HG03066 (cell line): Measurements from ENCODE around the gene TADA2B.

Experiments
- ATAC-seq: cut with Tn5 transposase; IDR thresholded peaks from one replicate; pipeline ENCODE4 v1.9.1; 2021; ENCODE audit warnings: low read depth; ENCODE audit not compliant: unreplicated experiment

The TADA2B gene, protein sequence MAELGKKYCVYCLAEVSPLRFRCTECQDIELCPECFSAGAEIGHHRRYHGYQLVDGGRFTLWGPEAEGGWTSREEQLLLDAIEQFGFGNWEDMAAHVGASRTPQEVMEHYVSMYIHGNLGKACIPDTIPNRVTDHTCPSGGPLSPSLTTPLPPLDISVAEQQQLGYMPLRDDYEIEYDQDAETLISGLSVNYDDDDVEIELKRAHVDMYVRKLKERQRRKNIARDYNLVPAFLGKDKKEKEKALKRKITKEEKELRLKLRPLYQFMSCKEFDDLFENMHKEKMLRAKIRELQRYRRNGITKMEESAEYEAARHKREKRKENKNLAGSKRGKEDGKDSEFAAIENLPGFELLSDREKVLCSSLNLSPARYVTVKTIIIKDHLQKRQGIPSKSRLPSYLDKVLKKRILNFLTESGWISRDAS

DNA sequence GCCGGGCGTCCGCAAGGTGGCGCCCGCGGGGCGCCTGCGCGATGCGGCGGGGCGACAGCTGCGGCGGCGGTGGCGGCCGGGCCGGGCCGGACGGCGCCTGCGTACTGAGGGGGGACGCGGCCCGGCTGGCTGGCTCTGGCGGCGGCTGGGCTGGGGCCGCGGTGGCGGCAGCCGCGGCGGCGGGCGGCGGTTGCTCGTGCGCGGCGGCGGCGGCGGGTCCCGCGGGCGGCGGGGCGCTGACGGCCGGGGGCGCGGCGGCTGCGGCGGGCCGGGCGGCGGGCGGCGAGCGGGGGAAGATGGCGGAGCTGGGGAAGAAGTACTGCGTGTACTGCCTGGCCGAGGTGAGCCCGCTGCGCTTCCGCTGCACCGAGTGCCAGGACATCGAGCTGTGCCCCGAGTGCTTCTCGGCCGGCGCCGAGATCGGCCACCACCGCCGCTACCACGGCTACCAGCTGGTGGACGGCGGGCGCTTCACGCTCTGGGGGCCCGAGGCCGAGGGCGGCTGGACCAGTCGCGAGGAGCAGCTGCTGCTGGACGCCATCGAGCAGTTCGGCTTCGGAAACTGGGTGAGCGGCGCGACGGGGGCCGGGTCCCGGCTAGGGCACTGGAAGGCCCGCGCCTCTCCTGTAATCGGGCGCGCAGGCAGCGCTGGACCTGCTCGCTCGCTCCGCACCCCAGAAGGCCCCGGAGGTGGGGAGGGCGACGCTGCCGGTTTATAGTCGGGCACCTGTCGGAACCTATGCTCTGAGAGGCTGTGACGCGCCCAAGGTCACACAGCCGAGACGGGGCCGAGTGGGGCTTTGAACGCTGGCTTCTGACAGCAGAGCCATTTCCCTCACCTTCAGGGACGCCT lies at the start of gene TADA2B:
TADA2B (plus strand) TSS at position 89 of the 853 bp plus-strand sequence; CDS start at position 297, 208 bp downstream.
- ATAC-seq: peak; percentile 11

DNA sequence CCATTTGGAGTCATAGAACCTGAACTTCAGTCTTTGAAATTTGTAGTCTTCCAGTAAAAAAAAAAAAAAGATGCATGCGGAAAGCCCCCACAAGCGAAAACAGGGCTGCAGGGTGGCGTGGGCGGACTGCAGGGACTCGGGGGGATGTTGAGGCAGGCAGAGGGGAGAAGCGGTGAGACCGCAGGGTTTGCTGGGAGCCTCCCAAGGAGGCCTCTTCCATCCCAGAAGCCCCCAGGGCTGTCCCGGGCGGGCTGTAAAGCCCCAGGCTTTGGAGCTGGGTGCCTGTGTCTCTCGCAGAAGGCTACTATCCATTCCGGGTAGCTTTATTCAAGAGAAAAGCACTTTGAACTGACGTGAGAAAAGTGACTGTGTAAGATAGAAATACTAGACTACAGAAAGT lies 46.7 kb upstream of the TADA2B start:
- ATAC-seq: no peak

DNA sequence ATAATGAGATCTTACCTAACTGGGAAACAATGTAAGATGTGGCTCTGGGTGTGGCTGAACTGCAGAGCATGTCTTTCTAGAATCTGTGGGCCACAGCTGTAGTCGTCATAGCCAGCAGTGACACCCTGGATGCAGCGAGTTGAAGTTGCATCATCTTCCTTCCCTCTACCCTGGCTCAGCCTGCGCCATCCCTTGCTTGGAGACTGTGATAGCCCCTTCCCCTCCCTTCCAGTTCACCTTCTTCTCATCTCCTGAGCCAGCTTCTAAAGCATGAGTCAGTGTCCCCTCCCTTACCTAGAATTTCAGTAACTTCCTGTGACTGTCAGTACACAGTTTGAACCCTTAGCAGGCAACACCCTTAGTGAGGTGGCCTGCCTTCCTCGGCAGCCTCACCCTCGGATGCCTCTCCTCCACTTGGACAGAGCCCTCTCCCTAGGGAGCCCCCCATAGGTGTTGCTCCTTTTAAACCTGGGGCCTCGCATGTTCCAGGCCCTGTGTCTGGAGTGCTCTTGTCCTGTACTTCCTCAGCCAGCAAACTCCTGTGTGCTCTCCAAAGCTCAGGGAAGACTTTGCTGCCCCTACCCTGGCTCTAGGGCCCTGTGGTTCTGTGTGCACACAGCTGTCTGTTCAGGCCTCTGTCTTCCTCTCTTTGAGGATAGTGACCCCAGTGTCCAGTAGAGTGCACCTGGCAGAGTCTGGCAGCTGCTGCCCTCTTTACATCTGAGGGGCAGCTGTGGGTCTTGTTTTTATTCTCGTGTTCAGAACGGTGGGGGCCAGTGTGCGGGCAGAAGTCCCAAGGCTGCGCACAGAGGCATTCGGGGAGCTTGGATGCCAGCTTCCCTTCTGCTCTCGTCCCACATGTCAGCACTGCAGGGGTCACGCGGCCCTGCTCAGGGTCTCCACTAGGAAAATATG lies 43.7 kb upstream of the TADA2B start:
- no peak for ATAC-seq

DNA sequence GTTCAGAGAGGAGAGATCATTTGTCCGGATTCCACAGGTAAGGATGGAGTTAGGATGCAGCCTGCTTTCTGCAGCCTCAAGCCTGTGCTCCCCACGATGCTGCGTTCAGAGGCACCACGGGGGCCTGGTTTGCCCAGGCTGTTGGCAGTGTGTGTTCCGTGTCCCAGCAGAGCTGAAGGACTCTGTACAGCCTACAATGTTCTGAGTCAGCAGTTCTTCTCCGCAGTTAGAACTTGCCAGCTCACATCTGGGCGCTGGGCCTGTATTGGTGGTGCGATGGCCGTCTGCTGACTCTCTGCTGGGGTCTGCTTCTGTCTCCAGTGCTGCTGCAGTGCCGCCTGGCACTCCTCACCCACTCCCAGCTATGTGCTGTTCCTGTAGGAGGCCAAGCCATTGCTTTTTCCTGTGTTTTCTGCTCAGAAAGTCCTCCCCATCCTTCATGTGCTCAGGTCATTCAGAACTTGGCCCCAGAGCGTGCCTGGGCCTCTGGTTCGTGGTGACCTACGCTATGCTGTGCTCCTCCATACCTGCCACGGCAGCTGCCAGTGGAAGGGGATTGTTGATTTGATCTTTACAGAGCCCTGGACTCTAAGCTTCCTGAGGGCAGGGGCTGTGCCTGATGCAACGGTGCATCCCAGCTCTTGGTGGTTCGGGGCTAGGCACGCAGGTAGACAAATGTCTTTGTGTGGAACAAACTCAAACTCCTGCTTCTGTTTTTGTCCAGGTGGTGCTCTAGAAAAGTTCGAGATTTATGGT lies 42.6 kb upstream of the TADA2B start:
- no peak for ATAC-seq

DNA sequence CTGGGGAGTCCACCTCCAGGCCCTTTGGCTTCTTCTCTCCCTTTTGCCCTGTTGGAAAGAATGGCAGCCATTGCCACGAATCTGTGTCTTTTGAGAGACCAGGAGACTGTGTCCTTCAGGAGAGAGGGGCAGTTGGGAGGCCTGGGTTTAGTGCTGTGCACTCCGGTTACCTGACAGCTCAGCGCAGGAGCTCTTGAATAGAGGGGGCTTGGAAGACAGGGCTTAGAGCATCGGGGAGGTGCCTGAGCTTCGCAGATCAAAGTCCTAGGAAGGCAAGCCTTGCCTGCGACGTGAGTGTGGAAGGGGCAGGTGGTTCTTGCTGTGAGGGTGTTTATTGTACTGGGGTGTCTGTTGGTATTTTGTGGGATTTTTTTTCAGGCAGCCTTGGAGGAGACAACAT lies 41.9 kb upstream of the TADA2B start:
- ATAC-seq: no peak

DNA sequence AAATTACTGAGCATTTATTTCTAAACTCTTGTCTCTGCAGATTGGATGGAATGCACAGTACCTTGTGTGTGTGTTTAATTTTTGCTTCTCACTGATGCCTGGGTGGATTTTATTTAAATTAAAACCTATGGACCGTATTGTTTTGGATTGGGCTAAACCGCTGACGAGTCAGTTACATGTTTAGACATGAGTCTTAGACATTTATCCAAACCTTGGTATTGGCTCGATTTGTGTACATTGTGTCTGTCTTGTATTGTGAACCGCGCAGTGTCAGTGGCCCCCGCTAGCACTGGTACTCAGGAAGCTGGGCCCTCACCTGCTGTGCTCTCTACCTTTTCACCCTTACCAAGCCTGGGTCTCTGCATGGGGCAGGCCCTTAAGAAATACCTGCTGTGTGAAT lies 40.8 kb upstream of the TADA2B start:
- ATAC-seq: no peak

DNA sequence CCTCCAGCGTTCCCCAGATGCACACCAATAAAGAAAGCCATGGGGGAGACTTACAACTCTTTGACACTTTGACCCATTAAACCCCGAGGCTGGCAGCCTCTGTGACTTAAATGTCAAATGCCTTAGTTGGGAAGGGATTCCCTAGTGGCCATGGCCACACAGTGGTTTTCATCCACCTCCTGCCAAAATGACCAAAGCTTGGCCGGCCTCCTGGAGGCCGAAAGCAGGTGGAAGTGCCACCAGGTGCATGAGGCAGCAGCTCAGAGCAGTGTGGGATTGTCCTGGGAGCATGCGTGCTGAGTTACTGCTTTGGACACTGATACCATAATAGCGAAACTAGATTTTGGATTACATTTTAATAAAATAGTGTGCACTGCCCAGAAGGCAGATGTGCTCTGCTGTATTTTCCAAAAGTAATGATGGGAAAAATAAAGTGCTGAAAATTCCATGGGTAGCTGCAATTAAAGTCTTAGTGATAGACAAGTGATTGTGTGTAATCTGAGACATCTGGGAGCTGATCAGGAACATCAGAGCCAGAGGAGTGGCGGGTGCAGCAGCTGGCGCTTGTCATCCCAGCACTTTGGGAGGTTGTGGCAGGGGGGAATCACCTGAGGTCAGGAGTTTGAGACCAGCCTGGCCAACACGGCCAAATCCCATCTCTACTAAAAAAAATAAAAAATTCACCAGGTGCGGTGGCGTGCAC lies 39.8 kb upstream of the TADA2B start:
- no peak for ATAC-seq

DNA sequence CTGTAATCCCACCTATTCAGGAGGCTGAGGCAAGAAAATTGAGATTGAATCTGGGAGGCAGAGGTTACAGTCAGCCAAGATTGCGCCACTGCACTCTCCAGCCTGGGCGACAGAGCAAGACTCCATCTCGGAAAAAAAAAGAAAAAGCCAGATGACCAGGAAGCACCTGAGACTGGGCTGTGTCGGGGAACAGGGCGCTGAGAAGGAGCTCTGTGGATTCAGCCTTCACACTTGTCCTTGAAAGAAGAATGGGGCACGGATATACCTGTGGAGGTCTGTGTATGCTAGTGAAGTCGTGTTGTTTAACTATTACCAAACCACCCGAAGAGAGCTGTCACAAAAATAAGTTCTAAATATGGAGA lies 39.3 kb upstream of the TADA2B start:
- no peak for ATAC-seq

DNA sequence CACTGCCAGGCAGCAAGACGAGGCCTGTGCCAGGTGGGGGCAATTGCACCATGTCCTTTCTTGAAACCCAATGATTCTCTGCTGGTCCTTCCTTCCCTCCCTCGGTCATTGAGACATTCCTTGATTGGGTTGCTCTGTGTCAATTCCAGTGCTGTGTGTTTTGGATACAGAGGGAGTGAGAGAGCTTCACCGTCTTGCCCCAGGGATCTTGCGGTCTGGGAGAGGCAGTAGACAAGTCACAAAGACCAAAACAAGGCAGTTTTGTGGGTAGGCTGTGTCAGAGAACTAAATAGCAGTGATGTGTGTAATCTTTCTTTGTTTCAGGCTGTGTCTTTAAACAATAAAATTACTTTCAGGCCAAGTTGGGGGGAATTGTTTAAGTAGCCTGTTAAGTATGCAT lies 38.8 kb upstream of the TADA2B start:
- no peak for ATAC-seq

DNA sequence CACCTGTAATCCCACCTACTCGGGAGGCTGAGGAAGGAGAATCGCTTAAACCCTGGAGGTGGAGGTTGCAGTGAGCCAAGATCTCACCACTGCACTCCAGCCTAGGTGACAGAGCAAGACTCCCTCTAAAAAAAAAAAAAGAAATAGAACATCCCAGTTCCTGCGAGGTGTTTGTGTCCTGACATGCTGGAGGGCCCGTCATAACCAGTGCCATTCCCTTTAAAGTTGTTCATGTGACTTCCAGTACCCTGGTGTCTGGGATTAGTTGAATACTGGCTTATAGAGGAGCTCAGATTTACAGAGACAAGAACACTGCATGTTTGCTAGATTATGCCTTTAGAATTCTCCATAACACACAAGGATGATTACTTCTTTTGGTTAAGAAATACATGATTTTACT lies 37.6 kb upstream of the TADA2B start:
- ATAC-seq: no peak

DNA sequence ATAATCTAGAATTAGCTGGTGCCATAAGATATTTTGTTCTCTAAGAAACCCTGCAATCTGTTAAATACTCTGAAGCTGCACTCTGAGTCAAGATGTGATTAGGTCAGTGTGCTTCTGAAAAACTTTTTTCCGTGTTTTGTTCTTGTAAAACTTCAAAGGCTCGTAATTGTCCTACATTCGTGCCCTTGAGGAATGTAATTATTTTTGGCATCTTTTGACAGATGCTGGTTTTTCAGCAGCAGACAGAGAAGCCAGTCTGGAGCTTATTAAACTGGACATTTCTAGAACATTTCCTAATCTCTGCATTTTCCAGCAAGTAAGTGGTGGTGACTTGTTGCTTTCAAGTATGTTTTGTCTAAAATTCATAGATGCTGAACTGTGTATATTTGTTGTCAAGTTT lies 36.8 kb upstream of the TADA2B start:
- ATAC-seq: no peak

DNA sequence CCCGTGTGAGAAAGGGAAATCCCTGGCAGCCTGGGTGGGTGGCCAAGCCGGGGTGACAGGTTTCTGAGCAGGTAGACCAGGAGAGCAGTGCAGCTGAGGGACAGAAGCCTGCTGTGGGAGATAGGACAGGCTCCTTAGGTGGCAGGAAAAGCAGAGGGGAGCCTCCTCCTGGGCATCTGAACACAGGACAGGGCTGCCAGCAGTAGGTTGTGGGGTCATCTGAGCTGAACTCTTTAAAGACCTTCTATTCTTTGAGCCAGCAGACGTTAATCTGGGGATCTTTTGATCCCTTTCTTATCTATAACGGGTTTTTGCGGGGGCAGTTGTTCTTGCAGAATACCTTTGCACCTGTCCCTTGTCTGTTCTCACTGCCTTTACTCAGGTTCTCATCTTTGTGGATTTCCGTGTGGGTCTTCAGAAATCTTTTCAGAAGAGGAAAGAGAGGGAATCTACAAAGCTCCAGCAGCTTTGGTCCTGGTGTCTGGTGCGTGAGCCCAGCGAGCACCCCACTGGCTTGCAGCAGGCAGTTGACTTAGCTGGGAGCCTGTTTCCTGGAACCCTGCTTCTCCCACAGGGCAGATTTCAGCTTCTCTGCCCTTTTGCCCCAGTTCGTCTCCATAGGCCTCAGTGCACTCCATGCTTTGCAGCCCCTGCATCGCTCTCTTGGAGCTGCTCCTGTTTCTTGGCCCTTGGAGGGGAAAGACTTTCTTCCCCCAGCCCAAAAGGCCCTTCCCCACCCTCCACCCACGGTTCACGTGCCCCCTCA lies 35.8 kb upstream of the TADA2B start:
- no peak for ATAC-seq

DNA sequence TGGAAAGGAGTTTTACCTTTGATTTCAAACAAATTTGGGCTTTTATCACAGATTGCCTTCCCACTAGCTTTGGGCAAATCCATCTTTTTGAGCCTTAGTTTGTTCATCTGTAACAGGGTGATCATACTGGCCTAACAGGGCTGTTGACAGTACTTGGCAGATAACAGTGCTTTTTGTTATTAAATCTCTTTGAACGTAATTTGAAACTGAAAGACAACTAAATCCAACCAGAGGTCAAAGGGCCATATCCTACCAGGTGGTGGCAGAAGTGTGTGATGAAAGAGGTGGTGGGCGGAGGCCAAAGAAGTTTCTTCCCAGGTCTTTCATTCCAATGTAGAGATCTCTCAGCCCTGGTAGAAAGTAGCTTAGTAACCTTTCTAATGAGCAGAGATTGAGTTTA lies 35.2 kb upstream of the TADA2B start:
- no peak for ATAC-seq

DNA sequence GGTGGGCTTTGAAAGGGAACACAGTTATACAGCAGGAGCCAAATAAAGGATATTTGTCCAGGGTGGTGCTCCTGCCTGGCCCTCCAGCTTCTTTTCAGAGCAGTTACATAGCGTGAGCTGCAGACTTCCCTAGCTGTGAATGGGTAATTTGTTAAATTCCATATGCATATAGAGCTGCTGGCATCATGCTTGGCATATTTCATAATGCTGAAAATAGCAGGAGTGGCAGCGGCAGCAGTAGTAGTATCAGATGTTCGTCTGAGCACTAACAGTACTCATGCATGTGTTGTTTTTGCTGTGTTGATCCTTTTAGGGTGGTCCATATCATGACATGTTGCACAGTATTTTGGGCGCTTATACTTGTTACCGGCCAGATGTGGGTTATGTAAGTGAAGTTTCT lies 33.6 kb upstream of the TADA2B start:
- no peak for ATAC-seq

DNA sequence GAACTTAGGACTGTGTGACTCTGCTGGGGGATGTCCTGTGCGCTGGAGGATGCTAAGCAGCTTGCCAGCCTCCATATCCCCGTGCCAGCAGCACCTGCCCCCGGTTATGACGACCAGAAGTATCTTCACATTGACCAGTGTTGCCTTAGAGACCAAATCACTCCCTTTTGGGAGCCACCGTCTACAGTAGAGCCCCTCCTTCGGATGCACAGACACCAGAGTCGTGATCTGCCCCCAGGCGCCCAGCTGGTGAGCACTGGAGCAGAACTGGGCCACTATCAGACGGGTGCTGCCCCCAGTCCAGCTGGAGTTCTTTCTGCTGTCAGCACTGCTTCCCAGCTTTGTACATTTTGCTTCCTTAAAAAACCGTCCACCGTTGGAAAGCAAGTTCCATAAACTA lies 30.0 kb upstream of the TADA2B start:
- no peak for ATAC-seq

DNA sequence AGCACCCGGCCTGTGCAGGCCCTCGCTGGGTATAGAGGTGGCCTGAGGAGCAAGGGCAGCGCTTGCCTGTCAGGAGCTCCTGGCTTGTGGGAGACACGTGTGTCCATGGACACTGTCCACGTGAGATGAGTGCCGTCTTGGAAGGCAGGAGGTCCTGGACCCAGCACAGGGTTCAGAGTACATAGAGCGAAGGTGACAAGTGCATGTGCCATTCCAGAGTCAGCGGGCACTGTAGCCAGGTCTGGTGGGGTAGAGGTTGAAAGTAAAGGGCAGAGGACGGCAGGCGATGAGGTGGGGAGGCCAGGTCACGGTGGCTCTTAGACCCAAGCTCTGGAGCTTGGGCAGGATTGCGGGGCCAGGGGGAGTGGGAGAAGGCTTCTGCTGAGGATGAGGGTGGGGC lies 28.4 kb upstream of the TADA2B start:
- ATAC-seq: no peak

DNA sequence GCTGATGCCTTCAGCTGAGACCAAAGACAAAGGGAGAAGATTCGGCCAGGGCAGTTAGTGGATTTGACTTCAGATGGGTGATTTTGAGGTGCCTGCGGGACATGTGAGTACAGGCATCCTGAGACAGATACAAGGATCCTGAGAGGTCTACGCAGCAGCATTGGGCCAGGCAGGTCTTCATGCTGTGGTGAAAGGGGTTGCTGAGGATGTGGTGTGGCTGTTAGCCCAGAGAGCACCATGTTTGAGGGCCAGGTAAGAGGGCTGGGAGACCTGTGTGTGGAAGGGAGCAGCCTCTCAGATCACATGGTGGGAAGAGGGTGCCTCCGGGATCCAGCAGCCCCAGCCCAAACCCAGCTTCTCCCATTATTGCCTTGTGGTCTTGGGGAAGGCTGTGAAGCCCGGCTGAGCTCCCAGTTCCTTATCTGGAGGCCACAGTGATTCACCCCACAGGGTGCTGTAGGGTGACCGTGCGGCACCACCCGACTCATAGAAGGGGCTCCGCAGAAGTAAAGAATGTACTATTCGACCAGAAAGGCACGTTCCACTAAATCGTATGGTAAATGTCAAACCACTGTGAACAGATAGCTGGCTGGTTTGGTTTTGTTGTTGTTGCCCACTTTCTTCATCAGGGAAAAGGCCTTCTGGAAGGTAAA lies 27.7 kb upstream of the TADA2B start:
- ATAC-seq: no peak

DNA sequence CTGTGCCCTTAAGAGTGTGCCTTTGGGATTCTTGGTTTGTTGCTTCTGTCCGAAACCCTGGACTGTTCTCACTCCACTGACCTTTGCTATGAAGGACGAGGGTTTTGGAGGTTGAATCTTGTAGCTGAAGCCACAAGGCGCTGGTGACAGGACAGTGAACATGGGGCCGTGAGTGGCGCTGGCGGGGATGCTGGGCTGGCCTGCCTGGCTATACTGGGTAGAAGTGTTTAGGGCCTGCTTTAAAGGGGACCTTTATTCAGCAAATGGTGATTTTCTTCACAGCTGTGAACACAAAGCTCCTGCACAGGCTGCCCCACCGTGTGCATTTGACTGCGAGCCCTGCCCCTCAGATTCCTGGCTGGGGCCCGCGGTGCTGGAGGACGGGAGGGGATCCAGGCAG lies 27.1 kb upstream of the TADA2B start:
- no peak for ATAC-seq
